Urothelium cell line (cell line): ENCODE results near the gene PCDHA10.
"Not testable (repeated sequence)": the region's sequence is repeated elsewhere in the genome, so short reads cannot be mapped to it uniquely, and the experiment has no call there.

Experiments used
- DNase-seq: peaks from one replicate; pipeline ENCODE4 v3.0.0; 2011; ENCODE audit warnings: low spot score, mixed read lengths
- FAIRE-seq: peaks from 2 replicates; lab custom pipeline; 2011; peaks lifted over from hg19 to GRCh38; lab: Jason Lieb, UNC

Gene PCDHA10

DNA sequence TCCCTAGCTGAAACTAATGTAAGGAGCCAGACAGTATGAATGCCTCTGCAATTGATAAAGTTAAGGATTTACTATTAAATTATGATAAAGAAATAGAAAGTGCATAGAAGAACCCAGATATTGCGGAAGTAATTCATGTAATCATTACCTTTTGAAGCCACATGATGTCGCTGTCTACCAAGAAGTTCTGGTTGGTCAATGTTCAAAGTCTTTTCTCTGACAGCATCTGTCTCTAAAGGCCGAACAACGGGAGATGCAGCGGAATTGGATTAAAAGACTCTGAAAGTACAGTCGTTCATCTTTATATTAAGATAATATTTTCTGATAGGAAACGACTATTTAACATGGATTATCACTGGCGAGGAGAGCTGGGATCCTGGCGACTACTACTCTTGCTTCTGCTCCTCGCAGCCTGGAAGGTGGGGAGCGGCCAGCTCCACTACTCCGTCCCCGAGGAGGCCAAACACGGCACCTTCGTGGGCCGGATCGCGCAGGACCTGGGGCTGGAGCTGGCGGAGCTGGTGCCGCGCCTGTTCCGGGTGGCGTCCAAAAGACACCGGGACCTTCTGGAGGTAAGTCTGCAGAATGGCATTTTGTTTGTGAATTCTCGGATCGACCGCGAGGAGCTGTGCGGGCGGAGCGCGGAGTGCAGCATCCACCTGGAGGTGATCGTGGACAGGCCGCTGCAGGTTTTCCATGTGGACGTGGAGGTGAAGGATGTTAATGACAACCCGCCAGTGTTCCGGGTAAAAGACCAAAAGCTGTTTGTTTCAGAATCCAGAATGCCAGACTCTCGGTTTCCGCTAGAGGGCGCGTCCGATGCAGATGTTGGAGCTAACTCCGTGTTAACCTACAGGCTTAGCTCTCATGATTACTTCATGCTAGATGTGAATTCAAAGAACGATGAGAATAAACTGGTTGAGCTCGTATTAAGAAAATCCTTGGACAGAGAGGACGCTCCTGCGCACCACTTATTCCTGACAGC, 14.4 kb upstream of the PCDHA10 start, which contains the start of gene PCDHA8:
PCDHA8 (plus strand) TSS at position 210 of the 985 bp plus-strand sequence; CDS start at position 345, 135 bp downstream.
- FAIRE-seq = no peak
- peak; percentile 39 for DNase-seq

DNA sequence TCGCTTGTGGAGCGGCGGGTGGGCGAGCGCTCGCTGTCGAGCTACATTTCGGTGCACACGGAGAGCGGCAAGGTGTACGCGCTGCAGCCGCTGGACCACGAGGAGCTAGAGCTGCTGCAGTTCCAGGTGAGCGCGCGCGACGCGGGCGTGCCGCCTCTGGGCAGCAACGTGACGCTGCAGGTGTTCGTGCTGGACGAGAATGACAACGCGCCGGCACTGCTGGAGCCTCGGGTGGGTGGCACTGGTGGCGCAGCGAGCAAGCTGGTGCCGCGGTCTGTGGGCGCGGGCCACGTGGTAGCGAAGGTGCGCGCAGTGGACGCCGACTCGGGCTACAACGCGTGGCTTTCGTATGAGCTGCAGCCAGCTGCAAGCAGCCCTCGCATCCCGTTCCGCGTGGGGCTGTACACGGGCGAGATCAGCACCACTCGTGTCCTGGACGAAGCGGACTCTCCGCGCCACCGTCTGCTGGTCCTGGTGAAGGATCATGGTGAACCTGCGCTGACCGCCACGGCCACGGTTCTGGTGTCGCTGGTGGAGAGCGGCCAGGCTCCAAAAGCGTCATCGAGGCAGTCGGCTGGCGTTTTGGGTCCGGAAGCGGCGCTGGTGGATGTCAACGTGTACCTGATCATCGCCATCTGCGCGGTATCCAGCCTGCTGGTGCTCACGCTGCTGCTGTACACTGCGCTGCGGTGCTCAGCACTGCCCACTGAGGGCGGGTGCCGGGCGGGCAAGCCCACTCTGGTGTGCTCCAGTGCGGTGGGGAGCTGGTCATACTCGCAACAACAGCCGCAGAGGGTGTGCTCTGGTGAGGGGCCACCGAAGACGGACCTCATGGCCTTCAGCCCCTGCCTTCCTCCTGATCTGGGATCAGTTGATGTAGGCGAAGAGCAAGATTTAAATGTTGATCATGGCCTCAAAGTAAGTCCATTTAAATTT, 12.6 kb upstream of the PCDHA10 start:
- no peak for DNase-seq
- FAIRE-seq = no peak

DNA sequence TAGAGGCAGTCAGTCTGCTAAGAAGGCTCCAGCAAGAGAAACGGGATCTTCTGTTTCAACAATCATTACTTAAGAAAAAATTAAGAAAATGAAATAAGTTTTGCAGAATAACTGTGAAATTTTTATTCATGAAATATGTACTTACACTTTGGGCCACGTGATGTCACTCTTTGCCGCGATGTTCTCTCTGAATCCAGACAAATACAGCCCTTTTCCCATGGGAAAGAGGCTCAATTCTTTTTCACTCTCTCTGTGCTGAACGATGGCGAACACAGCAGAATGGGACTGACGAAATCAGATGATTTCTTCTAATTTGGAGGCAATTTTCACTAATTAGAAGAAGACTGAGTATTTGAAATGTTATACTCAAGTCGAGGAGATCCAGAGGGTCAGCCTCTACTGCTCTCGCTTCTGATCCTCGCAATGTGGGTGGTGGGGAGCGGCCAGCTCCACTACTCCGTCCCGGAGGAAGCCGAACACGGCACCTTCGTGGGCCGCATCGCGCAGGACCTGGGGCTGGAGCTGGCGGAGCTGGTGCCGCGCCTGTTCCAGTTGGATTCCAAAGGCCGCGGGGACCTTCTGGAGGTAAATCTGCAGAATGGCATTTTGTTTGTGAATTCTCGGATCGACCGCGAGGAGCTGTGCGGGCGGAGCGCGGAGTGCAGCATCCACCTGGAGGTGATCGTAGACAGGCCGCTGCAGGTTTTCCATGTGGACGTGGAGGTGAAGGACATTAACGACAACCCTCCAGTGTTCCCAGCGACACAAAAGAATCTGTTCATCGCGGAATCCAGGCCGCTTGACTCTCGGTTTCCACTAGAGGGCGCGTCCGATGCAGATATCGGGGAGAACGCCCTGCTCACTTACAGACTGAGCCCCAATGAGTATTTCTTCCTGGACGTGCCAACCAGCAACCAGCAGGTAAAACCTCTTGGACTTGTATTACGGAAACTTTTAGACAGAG, 7.3 kb upstream of the PCDHA10 start, which contains the start of gene PCDHA9:
PCDHA9 (plus strand) TSS at position 244 of the 964 bp plus-strand sequence; CDS start at position 358, 114 bp downstream.
- not testable (repeated sequence) for FAIRE-seq

DNA sequence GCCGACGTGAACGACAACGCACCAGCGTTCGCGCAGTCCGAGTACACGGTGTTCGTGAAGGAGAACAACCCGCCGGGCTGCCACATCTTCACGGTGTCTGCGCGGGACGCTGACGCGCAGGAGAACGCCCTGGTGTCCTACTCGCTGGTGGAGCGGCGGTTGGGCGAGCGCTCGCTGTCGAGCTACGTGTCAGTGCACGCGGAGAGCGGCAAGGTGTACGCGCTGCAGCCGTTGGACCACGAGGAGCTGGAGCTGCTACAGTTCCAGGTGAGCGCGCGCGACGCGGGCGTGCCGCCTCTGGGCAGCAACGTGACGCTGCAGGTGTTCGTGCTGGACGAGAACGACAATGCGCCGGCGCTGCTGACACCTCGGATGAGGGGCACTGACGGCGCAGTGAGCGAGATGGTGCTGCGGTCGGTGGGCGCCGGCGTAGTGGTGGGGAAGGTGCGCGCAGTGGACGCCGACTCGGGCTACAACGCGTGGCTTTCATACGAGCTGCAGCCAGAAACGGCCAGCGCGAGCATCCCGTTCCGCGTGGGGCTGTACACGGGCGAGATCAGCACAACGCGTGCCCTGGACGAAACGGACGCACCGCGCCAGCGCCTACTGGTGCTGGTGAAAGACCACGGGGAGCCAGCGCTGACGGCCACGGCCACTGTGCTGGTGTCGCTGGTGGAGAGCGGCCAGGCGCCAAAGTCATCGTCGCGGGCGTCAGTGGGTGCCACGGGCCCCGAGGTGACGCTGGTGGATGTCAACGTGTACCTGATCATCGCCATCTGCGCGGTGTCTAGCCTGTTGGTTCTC, 5.7 kb upstream of the PCDHA10 start:
- not testable (repeated sequence) for DNase-seq
- FAIRE-seq = peak; percentile 9

More for the DNA sequence above, 7.3 kb upstream of the PCDHA10 start, which contains the start of gene PCDHA9:
- DNase-seq = not testable (repeated sequence)

DNA sequence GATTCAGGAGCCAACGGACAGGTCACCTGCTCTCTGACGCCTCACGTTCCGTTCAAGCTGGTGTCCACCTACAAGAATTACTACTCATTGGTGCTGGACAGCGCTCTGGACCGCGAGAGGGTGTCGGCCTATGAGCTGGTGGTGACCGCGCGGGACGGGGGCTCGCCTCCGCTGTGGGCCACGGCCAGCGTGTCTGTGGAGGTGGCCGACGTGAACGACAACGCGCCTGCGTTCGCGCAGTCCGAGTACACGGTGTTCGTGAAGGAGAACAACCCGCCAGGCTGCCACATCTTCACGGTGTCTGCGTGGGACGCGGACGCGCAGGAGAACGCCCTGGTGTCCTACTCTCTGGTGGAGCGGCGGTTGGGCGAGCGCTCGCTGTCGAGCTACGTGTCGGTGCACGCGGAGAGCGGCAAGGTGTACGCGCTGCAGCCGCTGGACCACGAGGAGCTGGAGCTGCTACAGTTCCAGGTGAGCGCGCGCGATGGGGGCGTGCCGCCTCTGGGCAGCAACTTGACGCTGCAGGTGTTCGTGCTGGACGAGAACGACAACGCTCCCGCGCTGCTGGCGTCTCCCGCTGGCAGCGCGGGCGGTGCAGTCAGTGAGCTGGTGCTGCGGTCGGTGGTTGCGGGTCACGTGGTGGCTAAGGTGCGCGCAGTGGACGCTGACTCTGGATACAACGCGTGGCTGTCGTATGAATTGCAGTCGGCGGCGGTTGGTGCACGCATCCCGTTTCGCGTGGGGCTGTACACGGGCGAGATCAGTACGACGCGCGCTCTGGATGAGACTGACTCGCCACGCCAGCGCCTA, 1.7 kb downstream of the PCDHA10 start:
- DNase-seq (no peak), FAIRE-seq (no peak)

DNA sequence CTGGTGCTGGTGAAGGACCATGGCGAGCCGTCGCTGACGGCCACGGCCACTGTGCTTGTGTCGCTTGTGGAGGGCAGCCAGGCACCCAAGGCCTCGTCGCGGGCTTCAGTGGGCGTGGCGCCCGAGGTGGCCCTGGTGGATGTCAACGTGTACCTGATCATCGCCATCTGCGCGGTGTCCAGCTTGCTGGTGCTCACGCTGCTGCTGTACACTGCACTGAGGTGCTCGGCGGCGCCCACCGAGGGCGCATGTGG, 2.2 kb downstream of the PCDHA10 start:
- DNase-seq = no peak
- FAIRE-seq = no peak

DNA sequence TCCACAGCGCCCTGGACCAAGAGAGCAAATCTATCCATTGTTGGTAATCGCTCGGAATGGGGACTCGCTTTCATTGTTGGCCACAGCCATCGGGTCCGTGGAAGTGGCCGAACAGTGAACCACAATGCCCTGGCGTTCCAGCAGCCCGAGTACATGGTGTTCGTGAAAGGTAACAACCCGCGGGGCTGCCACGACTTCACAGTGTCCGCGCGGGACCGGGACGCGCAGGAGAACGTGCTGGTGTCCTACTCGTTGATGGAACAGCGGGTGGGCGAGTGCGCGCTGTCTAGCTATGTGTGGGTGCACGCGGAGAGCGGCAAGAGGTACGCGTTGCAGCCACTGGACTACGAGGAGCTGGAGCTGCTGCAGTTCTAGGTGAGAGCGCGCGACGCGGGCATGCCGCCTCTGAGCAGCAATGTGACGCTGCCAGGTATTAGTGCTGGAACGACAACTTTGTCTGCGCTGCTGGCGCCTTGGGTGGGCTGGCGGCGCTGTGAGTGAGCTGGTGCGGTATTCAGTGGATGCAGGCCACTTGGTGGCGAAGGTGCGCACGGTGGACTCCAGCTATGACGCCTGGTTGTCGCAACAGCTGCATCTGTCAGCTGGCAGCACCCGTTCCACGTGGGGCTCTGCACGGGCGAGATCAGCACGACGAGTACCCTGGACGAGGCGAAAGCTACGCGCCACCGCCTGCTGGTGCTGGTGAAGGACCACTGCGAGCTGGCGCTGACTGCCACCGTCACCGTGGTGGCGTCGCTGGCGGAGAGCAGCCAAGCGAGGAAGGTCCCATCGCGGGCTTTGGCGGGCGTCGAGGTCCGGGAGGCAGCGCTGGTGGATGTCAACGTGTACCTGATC, 7.0 kb downstream of the PCDHA10 start:
- DNase-seq (no peak), FAIRE-seq (no peak)

DNA sequence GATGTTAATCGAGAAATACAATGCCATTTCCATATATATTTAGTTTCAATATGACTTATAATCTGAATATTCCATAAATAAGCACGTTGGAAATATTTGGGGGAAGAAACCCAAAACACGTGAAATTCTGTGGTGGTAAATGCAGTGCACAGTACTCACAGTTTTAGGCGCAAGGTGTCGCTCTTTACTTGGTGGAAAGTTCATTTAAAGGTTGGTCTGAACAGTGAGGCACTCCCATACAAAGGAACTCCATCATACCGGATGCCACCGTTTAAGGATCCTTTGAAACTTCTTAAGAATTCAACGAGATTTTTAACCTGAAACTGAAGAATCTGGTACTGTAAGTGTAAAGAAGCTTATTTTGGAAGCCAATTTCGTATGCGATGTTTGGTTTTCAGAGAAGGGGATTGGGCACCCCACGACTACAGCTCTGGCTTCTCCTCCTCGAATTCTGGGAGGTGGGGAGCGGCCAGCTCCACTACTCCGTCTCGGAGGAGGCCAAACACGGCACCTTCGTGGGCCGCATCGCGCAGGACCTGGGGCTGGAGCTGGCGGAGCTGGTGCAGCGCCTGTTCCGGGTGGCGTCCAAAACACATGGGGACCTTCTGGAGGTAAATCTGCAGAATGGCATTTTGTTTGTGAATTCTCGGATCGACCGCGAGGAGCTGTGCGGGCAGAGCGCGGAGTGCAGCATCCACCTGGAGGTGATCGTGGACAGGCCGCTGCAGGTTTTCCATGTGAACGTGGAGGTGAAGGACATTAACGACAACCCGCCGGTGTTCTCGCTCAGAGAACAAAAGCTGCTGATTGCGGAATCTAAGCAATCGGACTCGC, 13.2 kb downstream of the PCDHA10 start, which contains the start of gene PCDHA11:
PCDHA11 (plus strand) TSS at position 237 of the 834 bp plus-strand sequence; CDS start at position 384, 147 bp downstream.
- FAIRE-seq (no peak), DNase-seq (peak; percentile 58)

DNA sequence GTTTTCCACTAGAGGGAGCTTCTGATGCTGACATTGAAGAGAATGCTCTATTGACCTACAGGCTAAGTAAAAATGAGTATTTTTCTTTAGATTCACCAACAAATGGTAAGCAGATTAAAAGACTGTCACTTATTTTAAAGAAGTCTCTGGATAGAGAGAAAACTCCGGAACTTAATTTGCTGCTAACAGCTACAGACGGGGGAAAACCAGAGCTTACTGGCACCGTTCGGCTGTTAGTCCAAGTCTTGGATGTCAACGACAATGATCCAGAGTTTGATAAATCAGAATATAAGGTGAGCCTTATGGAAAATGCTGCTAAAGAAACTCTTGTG, 13.8 kb downstream of the PCDHA10 start:
- FAIRE-seq = no peak
- DNase-seq = no peak

DNA sequence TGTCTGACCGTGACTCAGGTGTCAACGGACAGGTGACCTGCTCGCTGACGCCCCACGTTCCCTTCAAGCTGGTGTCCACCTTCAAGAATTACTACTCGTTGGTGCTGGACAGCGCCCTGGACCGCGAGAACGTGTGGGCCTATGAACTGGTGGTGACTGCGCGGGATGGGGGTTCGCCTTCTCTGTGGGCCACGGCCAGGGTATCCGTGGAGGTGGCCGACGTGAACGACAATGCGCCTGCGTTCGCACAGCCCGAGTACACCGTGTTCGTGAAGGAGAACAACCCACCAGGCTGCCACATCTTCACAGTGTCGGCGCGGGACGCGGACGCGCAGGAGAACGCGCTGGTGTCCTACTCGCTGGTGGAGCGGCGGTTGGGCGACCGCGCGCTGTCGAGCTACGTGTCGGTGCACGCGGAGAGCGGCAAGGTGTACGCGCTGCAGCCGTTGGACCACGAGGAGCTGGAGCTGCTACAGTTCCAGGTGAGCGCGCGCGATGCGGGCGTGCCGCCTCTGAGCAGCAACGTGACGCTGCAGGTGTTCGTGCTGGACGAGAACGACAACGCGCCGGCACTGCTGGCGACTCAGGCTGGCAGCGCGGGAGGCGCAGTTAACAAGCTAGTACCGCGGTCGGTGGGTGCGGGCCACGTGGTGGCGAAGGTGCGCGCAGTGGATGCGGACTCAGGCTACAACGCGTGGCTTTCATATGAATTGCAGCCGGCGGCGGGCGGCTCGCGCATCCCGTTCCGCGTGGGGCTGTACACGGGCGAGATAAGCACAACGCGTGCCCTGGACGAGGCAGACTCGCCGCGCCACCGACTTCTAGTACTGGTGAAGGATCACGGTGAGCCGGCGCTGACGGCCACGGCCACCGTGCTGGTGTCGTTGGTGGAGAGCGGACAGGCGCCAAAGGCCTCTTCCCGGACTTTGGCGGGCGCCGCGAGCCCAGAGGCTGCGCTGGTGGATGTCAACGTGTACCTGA, 14.8 kb downstream of the PCDHA10 start:
- DNase-seq (no peak), FAIRE-seq (no peak)

DNA sequence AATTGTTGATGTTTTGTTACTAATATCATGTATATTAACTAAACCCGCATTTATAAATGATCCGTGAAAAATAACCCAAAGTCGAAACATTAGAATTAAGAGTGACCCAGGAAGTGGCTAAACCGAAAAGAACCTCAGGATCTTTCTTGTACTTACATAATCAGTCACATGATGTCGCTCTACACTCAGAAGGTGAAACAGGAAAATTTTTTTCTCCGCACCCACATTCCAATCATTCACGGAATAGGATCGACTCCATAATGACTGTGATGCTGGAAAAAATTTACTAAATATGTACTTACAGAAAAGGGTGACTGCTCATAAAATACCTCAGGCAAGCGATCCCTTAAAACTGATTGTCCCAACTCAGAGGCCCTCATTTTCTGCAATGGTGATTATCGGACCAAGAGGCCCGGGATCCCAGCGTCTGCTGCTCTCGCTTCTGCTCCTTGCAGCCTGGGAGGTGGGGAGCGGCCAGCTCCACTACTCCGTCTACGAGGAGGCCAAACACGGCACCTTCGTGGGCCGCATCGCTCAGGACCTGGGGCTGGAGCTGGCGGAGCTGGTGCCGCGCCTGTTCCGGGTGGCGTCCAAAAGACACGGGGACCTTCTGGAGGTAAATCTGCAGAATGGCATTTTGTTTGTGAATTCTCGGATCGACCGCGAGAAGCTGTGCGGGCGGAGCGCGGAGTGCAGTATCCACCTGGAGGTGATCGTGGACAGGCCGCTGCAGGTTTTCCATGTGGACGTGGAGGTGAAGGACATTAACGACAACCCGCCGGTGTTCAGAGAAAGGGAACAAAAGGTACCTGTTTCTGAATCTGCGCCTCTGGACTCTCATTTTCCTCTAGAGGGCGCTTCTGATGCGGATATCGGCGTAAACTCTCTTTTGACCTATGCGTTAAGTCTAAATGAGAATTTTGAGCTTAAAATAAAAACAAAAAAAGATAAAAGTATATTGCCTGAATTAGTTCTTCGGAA, 19.7 kb downstream of the PCDHA10 start, which contains the start of gene PCDHA12:
PCDHA12 (plus strand) TSS at position 224 of the 981 bp plus-strand sequence; CDS start at position 389, 165 bp downstream.
- FAIRE-seq (no peak), DNase-seq (peak; percentile 26)

DNA sequence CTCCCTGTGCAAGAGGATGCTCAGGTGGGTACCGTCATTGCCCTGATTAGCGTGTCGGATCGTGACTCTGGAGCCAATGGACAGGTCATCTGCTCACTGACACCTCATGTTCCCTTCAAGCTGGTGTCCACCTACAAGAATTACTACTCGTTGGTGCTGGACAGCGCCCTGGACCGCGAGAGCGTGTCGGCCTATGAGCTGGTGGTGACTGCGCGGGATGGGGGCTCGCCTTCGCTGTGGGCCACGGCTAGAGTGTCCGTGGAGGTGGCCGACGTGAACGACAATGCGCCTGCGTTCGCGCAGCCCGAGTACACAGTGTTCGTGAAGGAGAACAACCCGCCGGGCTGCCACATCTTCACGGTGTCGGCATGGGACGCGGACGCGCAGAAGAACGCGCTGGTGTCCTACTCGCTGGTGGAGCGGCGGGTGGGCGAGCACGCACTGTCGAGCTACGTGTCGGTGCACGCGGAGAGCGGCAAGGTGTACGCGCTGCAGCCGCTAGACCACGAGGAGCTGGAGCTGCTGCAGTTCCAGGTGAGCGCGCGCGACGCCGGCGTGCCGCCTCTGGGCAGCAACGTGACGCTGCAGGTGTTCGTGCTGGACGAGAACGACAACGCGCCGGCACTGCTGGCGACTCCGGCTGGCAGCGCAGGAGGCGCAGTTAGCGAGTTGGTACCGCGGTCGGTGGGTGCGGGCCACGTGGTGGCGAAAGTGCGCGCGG, 21.0 kb downstream of the PCDHA10 start:
- not testable (repeated sequence) for FAIRE-seq, DNase-seq

DNA sequence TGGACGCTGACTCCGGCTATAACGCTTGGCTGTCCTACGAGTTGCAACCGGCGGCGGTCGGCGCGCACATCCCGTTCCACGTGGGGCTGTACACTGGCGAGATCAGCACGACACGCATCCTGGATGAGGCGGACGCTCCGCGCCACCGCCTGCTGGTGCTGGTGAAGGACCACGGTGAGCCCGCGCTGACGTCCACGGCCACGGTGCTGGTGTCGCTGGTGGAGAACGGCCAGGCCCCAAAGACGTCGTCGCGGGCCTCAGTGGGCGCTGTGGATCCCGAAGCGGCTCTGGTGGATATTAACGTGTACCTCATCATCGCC, 21.5 kb downstream of the PCDHA10 start:
- FAIRE-seq = no peak
- DNase-seq = no peak
